Neural cell (in vitro differentiated cells): Measurements from ENCODE around the gene RSKR. TPM values are rescaled to one million over a fixed set of nuclear protein-coding genes. Genes with fewer than 3 reads are reported as not detected.

ENCODE experiments used
- H2AFZ ChIP-seq: fragments of 200-600, 300-800 bp; sonication (generic), shearing (Covaris generic); 2 replicates; pipeline ENCODE4 v1.6.0; 2014; ENCODE audit warnings: low read depth, mild to moderate bottlenecking, antibody characterized with exemption, low read length, moderate library complexity
- H3F3A ChIP-seq: fragments of 200-600 bp; shearing (Covaris generic); 2 replicates; pipeline ENCODE4 v1.6.1; 2016; ENCODE audit warnings: mild to moderate bottlenecking, moderate library complexity, mixed read lengths, antibody characterized with exemption, low read length; ENCODE audit not compliant: insufficient read depth, poor library complexity, severe bottlenecking
- H3K27ac ChIP-seq: fragments of 200-600, 300-800 bp; sonication (generic), shearing (Covaris generic); 2 replicates; pipeline ENCODE4 v1.5.1; 2014; ENCODE audit warnings: mild to moderate bottlenecking, low read length, moderate library complexity
- H3K27me3 ChIP-seq: fragments of 300-800, 200-600 bp; sonication (generic), shearing (Covaris generic); 2 replicates; pipeline ENCODE4 v1.6.0; 2014; ENCODE audit warnings: mild to moderate bottlenecking, low read depth, low read length, moderate library complexity; ENCODE audit not compliant: insufficient read depth
- H3K36me3 ChIP-seq: fragments of 300-800, 200-600 bp; sonication (generic), shearing (Covaris generic); 2 replicates; pipeline ENCODE4 v1.5.1; 2014; ENCODE audit warnings: mild to moderate bottlenecking, antibody characterized with exemption, low read length, moderate library complexity; ENCODE audit not compliant: insufficient read depth
- H3K4me2 ChIP-seq: fragments of 300-800, 200-600 bp; sonication (generic), shearing (Covaris generic); 2 replicates; pipeline ENCODE4 v1.6.0; 2014; ENCODE audit warnings: mild to moderate bottlenecking, low read length
- H3K4me3 ChIP-seq: fragments of 300-800, 200-600 bp; sonication (generic), shearing (Covaris generic); 2 replicates; pipeline ENCODE4 v1.5.1; 2014; ENCODE audit warnings: mild to moderate bottlenecking, low read length, moderate library complexity
- H3K79me2 ChIP-seq: fragments of 200-600 bp; shearing (Covaris generic); replicated peaks from 2 replicates; pipeline ENCODE4 v1.6.0; 2014; ENCODE audit warnings: mild to moderate bottlenecking, low read length, moderate library complexity; ENCODE audit not compliant: insufficient read depth
- H3K9ac ChIP-seq: fragments of 300-800, 200-600 bp; sonication (generic), shearing (Covaris generic); 2 replicates; pipeline ENCODE4 v1.6.1; 2016; ENCODE audit warnings: mild to moderate bottlenecking, low read length, mixed read lengths
- H3K9me2 ChIP-seq: fragments of 200-600 bp; shearing (Covaris generic); 2 replicates; pipeline ENCODE4 v1.6.1; 2016; ENCODE audit warnings: mild to moderate bottlenecking, low read length, mixed read lengths; ENCODE audit not compliant: insufficient read depth
- H3K9me3 ChIP-seq: fragments of 200-600, 300-800 bp; sonication (generic), shearing (Covaris generic); 2 replicates; pipeline ENCODE4 v1.6.1; 2016; ENCODE audit warnings: mild to moderate bottlenecking, mixed run types, low read length, moderate library complexity, mixed read lengths
- H4K20me1 ChIP-seq: fragments of 200-600 bp; shearing (Covaris generic); 2 replicates; pipeline ENCODE4 v1.6.1; 2016; ENCODE audit warnings: mild to moderate bottlenecking, mixed run types; ENCODE audit not compliant: insufficient read depth
- EP300 ChIP-seq: fragments of 450-650 bp; conservative IDR thresholded peaks from 2 replicates; pipeline ENCODE4 v1.6.1; 2014; ENCODE audit warnings: antibody characterized with exemption, mild to moderate bottlenecking, moderate library complexity; ENCODE audit not compliant: poor library complexity, severe bottlenecking
- EZH2 ChIP-seq: fragments of 200-600, 300-800 bp; shearing (Covaris generic), sonication (generic); IDR thresholded peaks from 2 replicates; pipeline ENCODE4 v1.6.1; 2014; ENCODE audit warnings: antibody characterized with exemption, low read length, borderline replicate concordance, mild to moderate bottlenecking; ENCODE audit not compliant: insufficient read depth, poor library complexity, severe bottlenecking
- MXI1 ChIP-seq: fragments of 450-650 bp; conservative IDR thresholded peaks from 2 replicates; pipeline ENCODE4 v1.6.1; 2014; ENCODE audit warnings: antibody characterized with exemption, mild to moderate bottlenecking; ENCODE audit not compliant: poor library complexity, severe bottlenecking
- POLR2AphosphoS5 ChIP-seq: IDR thresholded peaks from 2 replicates; pipeline ENCODE4 v1.6.1; 2012
- RAD21 ChIP-seq: fragments of 450-650 bp; conservative IDR thresholded peaks from 2 replicates; pipeline ENCODE4 v1.6.1; 2014; ENCODE audit warnings: antibody characterized with exemption, mild to moderate bottlenecking, moderate library complexity
- SMC3 ChIP-seq: fragments of 450-650 bp; conservative IDR thresholded peaks from 2 replicates; pipeline ENCODE4 v1.6.1; 2014; ENCODE audit warnings: antibody characterized with exemption, mild to moderate bottlenecking, moderate library complexity; ENCODE audit not compliant: poor library complexity
- TAF1 ChIP-seq: IDR thresholded peaks from 2 replicates; pipeline ENCODE4 v1.6.1; 2012; ENCODE audit warnings: low read depth
- polyA plus RNA-seq: library from polyadenylated mRNA; depleted of rRNA; stranded (reverse); fragments of >200 nt; gene quantifications from 2 replicates; pipeline ENCODE4 v1.2.3, GENCODE V29; 2014
- TF ChIP-seq, protein P1 (sequence below): IDR thresholded peaks from 2 replicates; pipeline ENCODE4 v1.6.1; 2012; ENCODE audit warnings: borderline replicate concordance
- TF ChIP-seq, protein P2 (sequence below): fragments of 450-650 bp; IDR thresholded peaks from 2 replicates; pipeline ENCODE4 v1.5.1; 2014; ENCODE audit warnings: antibody characterized with exemption, mild to moderate bottlenecking, moderate library complexity; ENCODE audit not compliant: poor library complexity, severe bottlenecking

RSKR gene
- polyA plus RNA-seq, 1 donor from 2014 or later, result 47.5 TPM

DNA sequence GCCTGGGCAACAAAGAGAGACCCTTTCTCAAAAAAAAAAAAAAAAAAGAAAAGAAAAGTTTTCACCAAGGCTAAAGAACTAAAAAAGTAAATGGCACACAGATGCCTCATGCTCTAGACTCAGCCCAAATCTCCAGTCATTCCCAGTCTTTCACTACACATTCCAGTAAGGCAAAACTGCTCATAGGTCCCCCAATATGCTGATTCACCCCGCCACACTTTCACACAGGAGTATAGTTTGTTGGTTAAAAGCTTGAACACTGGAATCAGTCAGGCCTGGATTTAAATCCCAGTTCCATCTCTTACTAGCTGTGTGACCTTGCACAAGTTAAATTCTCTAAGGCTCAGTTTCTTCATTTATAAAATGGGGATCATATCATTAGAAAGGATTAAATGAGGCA, 44.5 kb downstream of the RSKR start (continued):
- TF ChIP-seq EZH2, result no peak
- TF ChIP-seq SMC3, result no peak

DNA sequence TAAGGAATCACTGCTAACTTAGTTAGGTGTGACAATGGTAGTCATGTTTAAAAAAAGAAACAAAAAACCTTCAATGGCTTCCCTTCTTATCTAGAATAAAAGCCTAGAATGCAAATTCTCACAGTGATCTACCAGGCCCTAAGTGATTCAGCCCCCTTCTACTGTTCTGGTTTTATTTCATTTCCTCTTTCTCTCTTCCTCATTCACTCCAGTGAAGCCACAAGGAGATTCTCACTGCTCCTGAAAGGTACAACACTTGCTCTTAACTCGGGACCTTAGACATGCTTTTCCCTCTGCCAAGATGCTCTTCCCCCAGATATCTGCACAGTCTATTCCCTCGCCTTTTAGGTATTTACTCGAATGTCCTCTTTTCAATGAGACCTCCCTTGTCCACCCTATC, 46.4 kb downstream of the RSKR start:
- Histone ChIP-seq H3K4me2 (no peak overlapping the region), H3K27me3 (no peaks in the 10 kb centered on the region), H4K20me1 (no peaks in the 10 kb centered on the region), H3K36me3 (no peaks in the 10 kb centered on the region), H3K4me3 (no peak overlapping the region), H3F3A (no peaks in the 10 kb centered on the region), H3K9me3 (no peaks in the 10 kb centered on the region), H3K27ac (no peak overlapping the region), H3K79me2 (peaks cover 16% of the 10 kb centered on the region), H3K9ac (no peak overlapping the region), H2AFZ (no peak overlapping the region), H3K9me2 (no peaks in the 10 kb centered on the region)
- TF ChIP-seq POLR2AphosphoS5, result no peak
- TF ChIP-seq, protein P1, sequence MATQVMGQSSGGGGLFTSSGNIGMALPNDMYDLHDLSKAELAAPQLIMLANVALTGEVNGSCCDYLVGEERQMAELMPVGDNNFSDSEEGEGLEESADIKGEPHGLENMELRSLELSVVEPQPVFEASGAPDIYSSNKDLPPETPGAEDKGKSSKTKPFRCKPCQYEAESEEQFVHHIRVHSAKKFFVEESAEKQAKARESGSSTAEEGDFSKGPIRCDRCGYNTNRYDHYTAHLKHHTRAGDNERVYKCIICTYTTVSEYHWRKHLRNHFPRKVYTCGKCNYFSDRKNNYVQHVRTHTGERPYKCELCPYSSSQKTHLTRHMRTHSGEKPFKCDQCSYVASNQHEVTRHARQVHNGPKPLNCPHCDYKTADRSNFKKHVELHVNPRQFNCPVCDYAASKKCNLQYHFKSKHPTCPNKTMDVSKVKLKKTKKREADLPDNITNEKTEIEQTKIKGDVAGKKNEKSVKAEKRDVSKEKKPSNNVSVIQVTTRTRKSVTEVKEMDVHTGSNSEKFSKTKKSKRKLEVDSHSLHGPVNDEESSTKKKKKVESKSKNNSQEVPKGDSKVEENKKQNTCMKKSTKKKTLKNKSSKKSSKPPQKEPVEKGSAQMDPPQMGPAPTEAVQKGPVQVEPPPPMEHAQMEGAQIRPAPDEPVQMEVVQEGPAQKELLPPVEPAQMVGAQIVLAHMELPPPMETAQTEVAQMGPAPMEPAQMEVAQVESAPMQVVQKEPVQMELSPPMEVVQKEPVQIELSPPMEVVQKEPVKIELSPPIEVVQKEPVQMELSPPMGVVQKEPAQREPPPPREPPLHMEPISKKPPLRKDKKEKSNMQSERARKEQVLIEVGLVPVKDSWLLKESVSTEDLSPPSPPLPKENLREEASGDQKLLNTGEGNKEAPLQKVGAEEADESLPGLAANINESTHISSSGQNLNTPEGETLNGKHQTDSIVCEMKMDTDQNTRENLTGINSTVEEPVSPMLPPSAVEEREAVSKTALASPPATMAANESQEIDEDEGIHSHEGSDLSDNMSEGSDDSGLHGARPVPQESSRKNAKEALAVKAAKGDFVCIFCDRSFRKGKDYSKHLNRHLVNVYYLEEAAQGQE, result no peak
- TF ChIP-seq TAF1, result no peak
- no peak for TF ChIP-seq SMC3
- TF ChIP-seq, protein P2, sequence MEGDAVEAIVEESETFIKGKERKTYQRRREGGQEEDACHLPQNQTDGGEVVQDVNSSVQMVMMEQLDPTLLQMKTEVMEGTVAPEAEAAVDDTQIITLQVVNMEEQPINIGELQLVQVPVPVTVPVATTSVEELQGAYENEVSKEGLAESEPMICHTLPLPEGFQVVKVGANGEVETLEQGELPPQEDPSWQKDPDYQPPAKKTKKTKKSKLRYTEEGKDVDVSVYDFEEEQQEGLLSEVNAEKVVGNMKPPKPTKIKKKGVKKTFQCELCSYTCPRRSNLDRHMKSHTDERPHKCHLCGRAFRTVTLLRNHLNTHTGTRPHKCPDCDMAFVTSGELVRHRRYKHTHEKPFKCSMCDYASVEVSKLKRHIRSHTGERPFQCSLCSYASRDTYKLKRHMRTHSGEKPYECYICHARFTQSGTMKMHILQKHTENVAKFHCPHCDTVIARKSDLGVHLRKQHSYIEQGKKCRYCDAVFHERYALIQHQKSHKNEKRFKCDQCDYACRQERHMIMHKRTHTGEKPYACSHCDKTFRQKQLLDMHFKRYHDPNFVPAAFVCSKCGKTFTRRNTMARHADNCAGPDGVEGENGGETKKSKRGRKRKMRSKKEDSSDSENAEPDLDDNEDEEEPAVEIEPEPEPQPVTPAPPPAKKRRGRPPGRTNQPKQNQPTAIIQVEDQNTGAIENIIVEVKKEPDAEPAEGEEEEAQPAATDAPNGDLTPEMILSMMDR, result no peak
- TF ChIP-seq EZH2, result no peak
- TF ChIP-seq EP300, result no peak
- no peak for TF ChIP-seq MXI1
- TF ChIP-seq RAD21, result no peak

DNA sequence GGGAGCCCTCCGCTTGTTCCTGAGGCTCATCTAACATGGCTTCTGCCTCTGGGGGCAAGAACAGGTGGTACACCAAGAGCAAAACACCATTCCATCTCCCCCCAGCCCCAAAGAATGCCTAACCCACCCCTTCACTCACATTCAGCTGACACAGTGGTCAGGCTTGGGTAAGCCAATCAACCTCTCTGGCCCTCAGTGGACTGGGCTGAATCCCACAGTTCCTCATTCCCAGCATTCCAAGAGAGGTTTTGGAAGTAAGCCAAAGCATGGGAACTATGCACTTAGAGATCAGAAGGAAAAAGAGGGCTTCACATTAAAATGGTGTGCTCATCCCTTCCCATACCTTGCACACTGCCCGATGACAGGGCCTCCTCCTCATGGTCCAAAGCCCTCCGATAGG, 50.5 kb downstream of the RSKR start:
- Histone ChIP-seq H3F3A (no peaks in the 10 kb centered on the region), H3K9me3 (no peaks in the 10 kb centered on the region), H3K36me3 (no peaks in the 10 kb centered on the region), H2AFZ (no peak overlapping the region), H4K20me1 (no peaks in the 10 kb centered on the region), H3K9ac (no peak overlapping the region), H3K9me2 (no peaks in the 10 kb centered on the region), H3K27ac (no peak overlapping the region), H3K27me3 (no peaks in the 10 kb centered on the region), H3K4me2 (no peak overlapping the region), H3K4me3 (no peak overlapping the region), H3K79me2 (peaks cover 2% of the 10 kb centered on the region)
- TF ChIP-seq, protein P1, result no peak
- TF ChIP-seq POLR2AphosphoS5, result no peak
